Activated effector memory CD4-positive, alpha-beta T cell treated with anti-CD3 and anti-CD28 coated beads, Interleukin-2, amount 50 U/mL, for 16 hours (primary cell): Measurements from ENCODE around the gene PHPT1.

Source experiments
- DNase-seq: peaks from one replicate; pipeline ENCODE4 v3.0.0-alpha.2; 2020

The PHPT1 gene

GRCh38 chr9:136849960-136850865, 1.0 kb downstream of the PHPT1 start:
- DNase-seq, result no peak

DNA sequence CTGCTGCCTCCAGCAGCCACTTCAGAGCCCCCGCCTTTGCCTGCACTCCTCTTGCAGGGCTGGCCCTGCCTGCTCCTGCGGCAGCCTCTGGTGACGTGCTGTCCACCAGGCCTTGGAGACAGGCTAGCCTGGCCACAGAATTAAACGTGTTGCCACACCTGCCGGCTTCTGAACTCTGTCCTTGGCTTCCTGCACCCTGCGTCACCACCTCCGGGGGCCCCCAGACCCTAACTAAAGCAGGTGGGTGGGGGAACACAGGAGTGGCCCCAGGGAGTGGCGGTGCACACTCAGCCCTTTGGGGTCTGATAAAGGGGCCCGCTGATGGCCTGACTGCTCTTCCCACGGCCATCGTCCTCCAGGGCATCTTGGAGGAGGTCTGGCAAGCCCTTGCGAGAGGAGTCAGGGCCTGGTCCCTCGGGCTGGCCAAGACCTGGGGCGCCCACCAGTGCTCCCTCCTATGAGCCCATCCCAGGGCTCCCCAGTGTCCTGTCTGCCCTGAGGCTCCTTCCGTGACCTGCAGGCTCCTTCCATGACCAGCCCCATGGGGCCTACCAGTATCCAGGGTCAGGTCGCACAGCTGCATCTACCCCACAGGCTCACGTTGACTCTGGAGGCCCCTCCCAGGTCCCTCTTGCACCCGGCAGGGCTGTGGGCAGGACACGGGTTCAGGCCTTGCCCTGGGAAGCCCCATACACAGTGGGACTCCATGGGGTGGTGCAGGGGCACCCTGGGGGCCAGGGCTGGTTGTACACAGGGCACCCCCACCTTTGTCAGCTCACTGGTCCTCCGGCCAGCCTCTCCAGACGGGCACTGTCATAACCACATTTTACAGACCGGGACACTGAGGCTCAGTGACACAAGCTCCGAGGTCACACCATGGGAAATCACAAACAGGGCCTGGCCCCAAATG, 1.9 kb downstream of the PHPT1 start:
- DNase-seq, result no peak

- no peak for DNase-seq
These were observed 2.9 kb downstream of the PHPT1 start, which contains the start of gene MAMDC4 for GRCh38 chr9:136851941-136852663. Gene MAMDC4 (plus strand): TSS chr9:136852346. CDS start chr9:136852417, 71 bp downstream.

- no peak for DNase-seq
These were observed 3.7 kb downstream of the PHPT1 start for GRCh38 chr9:136852664-136853595.

DNA sequence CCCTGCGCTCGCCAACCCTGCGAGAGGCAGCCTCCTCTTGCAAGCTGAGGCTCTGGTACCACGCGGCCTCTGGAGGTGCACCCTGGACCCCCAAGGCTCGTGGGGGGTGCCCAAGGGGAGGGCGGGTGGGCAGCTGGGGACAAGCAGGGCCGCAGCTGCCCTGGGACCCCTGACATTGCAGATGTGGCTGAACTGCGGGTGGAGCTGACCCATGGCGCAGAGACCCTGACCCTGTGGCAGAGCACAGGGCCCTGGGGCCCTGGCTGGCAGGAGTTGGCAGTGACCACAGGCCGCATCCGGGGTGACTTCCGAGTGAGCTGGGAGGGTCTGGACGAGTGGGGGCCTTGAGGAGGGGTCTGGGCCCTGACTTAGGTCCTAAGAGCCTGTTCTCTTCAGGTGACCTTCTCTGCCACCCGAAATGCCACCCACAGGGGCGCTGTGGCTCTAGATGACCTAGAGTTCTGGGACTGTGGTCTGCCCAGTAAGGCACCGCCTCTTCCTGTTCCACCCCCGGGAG, 4.4 kb downstream of the PHPT1 start:
- DNase-seq, result no peak

DNA sequence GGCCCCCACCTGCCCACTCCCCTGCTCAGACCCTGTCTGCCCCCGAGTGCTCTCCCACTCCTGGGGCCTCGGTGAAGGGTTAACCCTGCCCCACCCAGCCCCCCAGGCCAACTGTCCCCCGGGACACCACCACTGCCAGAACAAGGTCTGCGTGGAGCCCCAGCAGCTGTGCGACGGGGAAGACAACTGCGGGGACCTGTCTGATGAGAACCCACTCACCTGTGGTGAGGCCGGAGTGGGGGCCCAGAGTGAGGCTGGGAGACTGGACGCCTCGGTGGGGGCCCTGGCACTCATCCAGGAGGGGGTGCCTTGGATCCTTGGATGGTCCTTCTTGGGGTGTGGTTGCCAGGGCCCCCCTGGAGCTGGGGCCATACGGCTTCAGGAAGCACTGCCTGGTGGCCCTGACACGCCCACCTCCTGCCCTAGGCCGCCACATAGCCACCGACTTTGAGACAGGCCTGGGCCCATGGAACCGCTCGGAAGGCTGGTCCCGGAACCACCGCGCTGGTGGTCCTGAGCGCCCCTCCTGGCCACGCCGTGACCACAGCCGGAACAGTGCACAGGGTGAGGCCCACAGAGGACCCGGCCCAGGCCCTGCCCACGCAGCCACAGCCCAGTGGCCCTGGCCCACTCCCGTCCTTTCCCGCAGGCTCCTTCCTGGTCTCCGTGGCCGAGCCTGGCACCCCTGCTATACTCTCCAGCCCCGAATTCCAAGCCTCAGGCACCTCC, 5.1 kb downstream of the PHPT1 start:
- no peak for DNase-seq

DNA sequence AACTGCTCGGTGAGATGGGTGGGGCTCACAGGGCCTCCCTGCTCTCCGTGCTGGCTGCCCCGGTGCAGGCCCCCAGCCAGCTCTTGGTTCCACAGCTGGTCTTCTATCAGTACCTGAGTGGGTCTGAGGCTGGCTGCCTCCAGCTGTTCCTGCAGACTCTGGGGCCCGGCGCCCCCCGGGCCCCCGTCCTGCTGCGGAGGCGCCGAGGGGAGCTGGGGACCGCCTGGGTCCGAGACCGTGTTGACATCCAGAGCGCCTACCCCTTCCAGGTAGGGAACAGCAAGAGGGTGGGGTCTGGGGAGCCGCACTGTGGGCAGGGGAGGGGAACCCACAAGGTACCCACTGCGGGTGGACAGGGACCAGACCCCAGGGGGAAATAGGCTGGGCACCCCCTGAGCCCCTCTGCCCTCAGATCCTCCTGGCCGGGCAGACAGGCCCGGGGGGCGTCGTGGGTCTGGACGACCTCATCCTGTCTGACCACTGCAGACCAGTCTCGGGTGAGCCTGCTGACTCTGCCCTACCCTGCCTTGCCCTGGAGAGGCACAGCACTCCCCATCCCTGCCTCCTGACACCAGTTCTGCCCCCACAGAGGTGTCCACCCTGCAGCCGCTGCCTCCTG, 5.7 kb downstream of the PHPT1 start:
- DNase-seq, result no peak

DNA sequence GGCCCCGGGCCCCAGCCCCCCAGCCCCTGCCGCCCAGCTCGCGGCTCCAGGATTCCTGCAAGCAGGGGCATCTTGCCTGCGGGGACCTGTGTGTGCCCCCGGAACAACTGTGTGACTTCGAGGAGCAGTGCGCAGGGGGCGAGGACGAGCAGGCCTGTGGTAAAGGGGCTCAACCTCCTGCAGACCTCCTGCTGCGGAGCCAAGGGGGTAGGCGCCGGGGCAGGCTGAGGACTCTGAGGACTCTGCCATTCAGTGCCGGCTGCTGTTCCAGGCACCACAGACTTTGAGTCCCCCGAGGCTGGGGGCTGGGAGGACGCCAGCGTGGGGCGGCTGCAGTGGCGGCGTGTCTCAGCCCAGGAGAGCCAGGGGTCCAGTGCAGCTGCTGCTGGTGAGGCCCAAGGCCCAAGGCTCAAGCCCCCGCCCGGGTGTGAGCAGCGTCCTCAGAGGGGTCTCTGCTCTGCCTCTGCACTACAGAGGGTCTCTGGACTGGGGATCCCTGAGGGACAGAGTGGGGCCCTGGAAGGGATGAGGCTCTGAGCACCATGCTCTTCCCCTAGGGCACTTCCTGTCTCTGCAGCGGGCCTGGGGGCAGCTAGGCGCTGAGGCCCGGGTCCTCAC, 6.4 kb downstream of the PHPT1 start:
- DNase-seq, result no peak

GRCh38 chr9:136856079-136856476, 6.9 kb downstream of the PHPT1 start:
- no peak for DNase-seq

- DNase-seq, result no peak
These were observed 7.4 kb downstream of the PHPT1 start for GRCh38 chr9:136856541-136857141.

- DNase-seq, result peak; percentile 61
These were observed 8.0 kb downstream of the PHPT1 start for GRCh38 chr9:136857166-136857565.

GRCh38 chr9:136857581-136858412, 8.6 kb downstream of the PHPT1 start:
- peak; percentile 61 for DNase-seq

- DNase-seq, result no peak
These were observed 9.2 kb downstream of the PHPT1 start for GRCh38 chr9:136858452-136858843.

- DNase-seq, result no peak
These were observed 9.9 kb downstream of the PHPT1 start for GRCh38 chr9:136858844-136859757.

DNA sequence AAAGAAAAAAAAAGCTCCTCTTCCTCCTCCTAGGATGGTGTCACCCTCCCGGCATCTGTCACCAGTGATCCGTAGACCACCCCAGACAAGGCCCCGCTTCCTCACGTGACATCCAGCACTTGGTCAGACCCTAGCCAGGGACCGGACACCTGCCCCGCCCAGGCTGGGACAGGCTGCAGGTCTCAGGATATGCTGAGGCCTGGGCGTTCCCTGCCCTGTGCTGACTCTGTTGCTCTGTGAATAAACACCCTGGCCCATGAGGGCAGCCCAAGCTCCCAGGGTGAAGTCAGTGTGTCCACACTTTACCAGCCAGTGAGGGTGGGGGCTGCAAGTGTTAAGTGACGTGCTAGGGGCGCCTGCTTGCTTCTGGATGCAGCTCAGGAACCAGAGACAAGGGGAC, 11.3 kb downstream of the PHPT1 start:
- no peak for DNase-seq

DNA sequence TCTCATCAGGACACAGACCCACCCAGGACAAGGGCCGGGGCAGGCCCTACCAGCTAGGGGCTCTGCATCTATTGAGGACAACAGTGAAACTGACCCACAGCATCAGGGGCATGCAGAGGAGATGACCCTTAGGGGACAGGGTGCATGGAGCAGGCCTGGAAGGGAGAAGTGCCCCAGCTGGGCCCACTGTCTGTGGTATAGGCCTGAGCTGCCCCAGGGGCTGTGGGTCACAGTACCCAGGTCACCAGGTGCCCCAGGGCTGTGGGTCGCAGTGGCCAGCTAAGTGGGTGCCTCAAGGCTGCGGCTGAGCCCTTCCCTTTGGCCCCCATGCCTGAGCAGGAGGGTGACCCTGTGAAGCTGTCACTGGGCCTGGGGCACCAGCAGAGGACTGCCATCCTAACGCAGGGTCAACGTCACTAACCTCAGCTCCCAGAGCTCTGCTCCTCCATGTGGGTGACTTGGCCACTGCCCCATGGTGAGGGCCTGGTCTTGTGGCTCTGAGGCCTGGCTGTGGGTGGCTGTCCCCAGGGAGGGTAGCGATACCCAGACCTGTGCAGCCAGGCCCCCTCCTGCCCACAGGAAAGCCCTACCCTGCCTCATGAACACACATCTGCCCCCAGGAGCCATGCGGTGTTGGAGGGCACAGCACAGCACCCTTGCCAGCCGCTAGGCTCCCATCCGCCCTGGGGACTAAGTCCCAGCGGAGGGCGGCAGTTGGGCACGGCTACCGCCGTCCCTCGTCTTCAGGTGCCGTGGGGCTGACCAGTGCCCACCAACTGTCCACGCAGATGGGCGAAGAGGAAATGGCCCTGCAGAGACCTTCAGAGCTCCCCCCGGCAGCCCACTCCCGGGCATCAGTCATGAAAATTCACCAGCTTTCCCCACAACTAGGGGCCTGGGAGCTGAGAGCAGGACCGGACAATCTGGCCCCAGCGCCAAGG, 12.0 kb downstream of the PHPT1 start:
- DNase-seq, result no peak
